MCF 10A (cell line): ENCODE data around the gene RINL. TPM values are rescaled to one million over a fixed set of nuclear protein-coding genes. Genes with fewer than 3 reads are reported as not detected.

Experiments
- BruUV-seq: library from RNA; stranded (reverse); fragments of 400-500 nt; replicated peaks from 2 replicates; lab custom pipeline; 2021; lab: Mats Ljungman, UMichigan
- CTCF ChIA-PET: fragments of 300-600 bp; sonication (Branson Sonifier 250); formaldehyde crosslinking; extraction: SDS; loops from one replicate; lab custom pipeline; 2021; ENCODE audit warnings: antibody characterized with exemption, inconsistent platforms; lab: Yijun Ruan, JAX
- POLR2A ChIA-PET: fragments of 300-600, 350-650 bp; sonication (Branson Sonifier 250); formaldehyde crosslinking; extraction: SDS; loops from one replicate; lab custom pipeline; 2020; ENCODE audit warnings: antibody characterized with exemption, inconsistent platforms; lab: Yijun Ruan, JAX
- DNase-seq: peaks from one replicate; pipeline ENCODE4 v3.0.0-alpha.2; 2018; ENCODE audit not compliant: unreplicated experiment
- H3K27ac Mint-ChIP-seq: one replicate; pipeline ENCODE4 v1.8.0; 2022; ENCODE audit warnings: mild to moderate bottlenecking, low read depth, mixed read lengths; ENCODE audit not compliant: unreplicated experiment
- H3K27me3 Mint-ChIP-seq: one replicate; pipeline ENCODE4 v1.8.0; 2022; ENCODE audit warnings: mixed read lengths; ENCODE audit not compliant: insufficient read depth, unreplicated experiment
- H3K36me3 Mint-ChIP-seq: one replicate; pipeline ENCODE4 v1.8.0; 2022; ENCODE audit warnings: mild to moderate bottlenecking, moderate library complexity, mixed read lengths; ENCODE audit not compliant: insufficient read depth, unreplicated experiment
- H3K4me1 Mint-ChIP-seq: one replicate; pipeline ENCODE4 v1.8.0; 2022; ENCODE audit warnings: mixed read lengths; ENCODE audit not compliant: insufficient read depth, unreplicated experiment
- H3K4me3 Mint-ChIP-seq: one replicate; pipeline ENCODE4 v1.8.0; 2022; ENCODE audit warnings: mild to moderate bottlenecking, moderate library complexity, mixed read lengths; ENCODE audit not compliant: unreplicated experiment
- H3K9me3 Mint-ChIP-seq: one replicate; pipeline ENCODE4 v1.8.0; 2022; ENCODE audit warnings: mixed read lengths; ENCODE audit not compliant: unreplicated experiment
- intact Hi-C: fragments of 100-400 bp; cut with micrococcal nuclease; formaldehyde crosslinking; loops from 2 replicates; pipeline ENCODE4 v1.14.1; 2022
- total RNA-seq: library from RNA; stranded (reverse); gene quantifications from 2 replicates; pipeline ENCODE4 v1.2.3, GENCODE V29; 2022
- TF ChIP-seq, protein P1 (sequence below): fragments of 200-600 bp; IDR thresholded peaks from one replicate; pipeline ENCODE4 v1.8.0; 2022; ENCODE audit warnings: antibody characterized with exemption, mild to moderate bottlenecking; ENCODE audit not compliant: unreplicated experiment

RINL gene
- total RNA-seq, 1 experiment from 2014 or later = 4.7 TPM

- H3K36me3 Mint-ChIP-seq = peaks cover 8% of the 10 kb centered on the region
- H3K4me3 Mint-ChIP-seq = no peak overlapping the region
- no peaks in the 10 kb centered on the region for H3K27me3 Mint-ChIP-seq
- ChIA-PET CTCF (interaction anchor here (3.7 kb wide), 1 partner anchor 12 kb away, joined by 16 read pairs; the partner anchor contains the start of genes MRPS12 and SARS2), POLR2A (interaction anchor here (1.5 kb wide), 1 partner anchor 12 kb away, joined by 5 read pairs; the partner anchor contains the start of genes MRPS12 and SARS2)
- no peaks in the 10 kb centered on the region for H3K4me1 Mint-ChIP-seq
- no peaks in the 10 kb centered on the region for H3K9me3 Mint-ChIP-seq
- DNase-seq = no peak
- TF ChIP-seq, protein P1, sequence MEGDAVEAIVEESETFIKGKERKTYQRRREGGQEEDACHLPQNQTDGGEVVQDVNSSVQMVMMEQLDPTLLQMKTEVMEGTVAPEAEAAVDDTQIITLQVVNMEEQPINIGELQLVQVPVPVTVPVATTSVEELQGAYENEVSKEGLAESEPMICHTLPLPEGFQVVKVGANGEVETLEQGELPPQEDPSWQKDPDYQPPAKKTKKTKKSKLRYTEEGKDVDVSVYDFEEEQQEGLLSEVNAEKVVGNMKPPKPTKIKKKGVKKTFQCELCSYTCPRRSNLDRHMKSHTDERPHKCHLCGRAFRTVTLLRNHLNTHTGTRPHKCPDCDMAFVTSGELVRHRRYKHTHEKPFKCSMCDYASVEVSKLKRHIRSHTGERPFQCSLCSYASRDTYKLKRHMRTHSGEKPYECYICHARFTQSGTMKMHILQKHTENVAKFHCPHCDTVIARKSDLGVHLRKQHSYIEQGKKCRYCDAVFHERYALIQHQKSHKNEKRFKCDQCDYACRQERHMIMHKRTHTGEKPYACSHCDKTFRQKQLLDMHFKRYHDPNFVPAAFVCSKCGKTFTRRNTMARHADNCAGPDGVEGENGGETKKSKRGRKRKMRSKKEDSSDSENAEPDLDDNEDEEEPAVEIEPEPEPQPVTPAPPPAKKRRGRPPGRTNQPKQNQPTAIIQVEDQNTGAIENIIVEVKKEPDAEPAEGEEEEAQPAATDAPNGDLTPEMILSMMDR = no peak
- intact Hi-C loops = no loop called here
- H3K27ac Mint-ChIP-seq = no peak overlapping the region
- no TSS peak for BruUV-seq
These were observed 40.5 kb upstream of the RINL start for GRCh38 chr19:38918526-38918925.

DNA sequence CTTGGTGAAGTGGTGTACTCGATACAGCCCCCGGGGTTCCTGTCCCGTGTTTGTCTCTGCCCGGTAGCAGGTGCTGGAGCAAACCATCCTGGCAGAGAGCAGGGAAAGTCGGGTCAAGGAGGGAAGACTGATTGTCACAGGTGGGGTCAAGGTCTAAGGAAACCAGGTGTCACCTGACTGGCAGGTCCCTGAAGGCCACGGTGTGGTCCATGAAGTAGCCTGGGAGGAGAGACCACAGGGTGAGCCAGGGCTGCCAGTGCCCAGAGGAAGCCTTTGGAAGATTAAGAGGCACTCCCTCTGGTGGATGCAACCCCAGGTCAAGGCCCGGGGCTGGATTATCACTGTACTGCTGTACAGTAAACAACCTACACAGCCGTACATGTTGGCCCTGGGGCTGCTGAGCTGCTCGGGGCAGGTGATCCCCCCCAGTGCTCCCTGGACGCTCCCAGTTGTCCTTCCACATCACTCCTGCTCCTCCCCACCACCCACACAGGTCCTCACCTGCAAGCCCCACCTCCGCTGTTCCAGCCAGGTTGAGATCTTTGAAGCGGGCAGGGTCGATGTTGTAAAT is 39.9 kb upstream of the RINL start:
- H3K27me3 Mint-ChIP-seq = no peaks in the 10 kb centered on the region
- peak; percentile 27 for DNase-seq

GRCh38 chr19:38917516-38917915 is 39.4 kb upstream of the RINL start:
- POLR2A ChIA-PET = interaction anchor here (1.3 kb wide), 1 partner anchor 9 kb away, joined by 3 read pairs; no protein-coding TSS in a partner anchor

More for the DNA sequence above, 39.9 kb upstream of the RINL start:
- Mint-ChIP-seq H3K27ac (no peak overlapping the region), H3K9me3 (no peaks in the 10 kb centered on the region), H3K4me1 (no peaks in the 10 kb centered on the region), H3K36me3 (peaks cover 6% of the 10 kb centered on the region), H3K4me3 (no peak overlapping the region)
- TF ChIP-seq, protein P1 = peak; percentile 13
- BruUV-seq = no TSS peak
- intact Hi-C loops = no loop called here
- POLR2A ChIA-PET = interaction anchor here (1.3 to 1.5 kb wide), 2 partner anchors 9 to 13 kb away, joined by 3 to 5 read pairs; partner anchors contain the start of genes MRPS12 and SARS2
- CTCF ChIA-PET = interaction anchor here (0.8 to 3.7 kb wide), 3 partner anchors 9 to 85 kb away, joined by 3 to 16 read pairs (median 3); partner anchors contain the start of genes MRPS12 and SARS2

More at GRCh38 chr19:38917516-38917915, 39.4 kb upstream of the RINL start:
- BruUV-seq = no TSS peak
- intact Hi-C loops = no loop called here
- no peak overlapping the region for H3K4me3 Mint-ChIP-seq
- CTCF ChIA-PET = interaction anchor here (0.8 to 3.7 kb wide), 3 partner anchors 10 to 85 kb away, joined by 3 to 16 read pairs (median 3); partner anchors contain the start of genes MRPS12 and SARS2
- no peak overlapping the region for H3K27ac Mint-ChIP-seq
- no peaks in the 10 kb centered on the region for H3K27me3 Mint-ChIP-seq
- no peaks in the 10 kb centered on the region for H3K9me3 Mint-ChIP-seq
- DNase-seq = no peak
- TF ChIP-seq, protein P1 = no peak
- H3K36me3 Mint-ChIP-seq = peaks cover 6% of the 10 kb centered on the region
- no peaks in the 10 kb centered on the region for H3K4me1 Mint-ChIP-seq
